Measurements from ENCODE around the gene DNAH8.

DNA sequence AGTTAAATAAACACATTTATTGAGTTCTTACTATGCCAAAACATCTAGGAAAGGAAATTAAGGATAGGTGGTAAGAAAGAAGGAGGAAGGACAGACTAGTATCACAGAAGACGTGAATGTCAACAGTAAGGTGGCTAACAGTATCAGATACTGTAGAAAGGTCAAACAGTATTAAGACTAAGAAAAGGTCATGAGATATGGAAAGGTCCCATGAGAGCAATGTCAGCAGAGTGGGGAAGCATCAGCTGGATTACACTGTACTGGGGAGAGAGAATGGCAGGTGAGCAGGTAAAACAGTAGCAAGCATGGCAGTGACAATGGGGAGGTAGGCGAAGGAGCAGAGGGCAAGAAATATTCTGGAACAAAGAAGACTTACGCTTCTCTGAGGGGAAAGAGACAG lies 30.2 kb upstream of the DNAH8 start:
- no peak for TF ChIP-seq POLR2A (IDR thresholded peaks at IDR 0.05)
- TF ChIP-seq, protein P1, sequence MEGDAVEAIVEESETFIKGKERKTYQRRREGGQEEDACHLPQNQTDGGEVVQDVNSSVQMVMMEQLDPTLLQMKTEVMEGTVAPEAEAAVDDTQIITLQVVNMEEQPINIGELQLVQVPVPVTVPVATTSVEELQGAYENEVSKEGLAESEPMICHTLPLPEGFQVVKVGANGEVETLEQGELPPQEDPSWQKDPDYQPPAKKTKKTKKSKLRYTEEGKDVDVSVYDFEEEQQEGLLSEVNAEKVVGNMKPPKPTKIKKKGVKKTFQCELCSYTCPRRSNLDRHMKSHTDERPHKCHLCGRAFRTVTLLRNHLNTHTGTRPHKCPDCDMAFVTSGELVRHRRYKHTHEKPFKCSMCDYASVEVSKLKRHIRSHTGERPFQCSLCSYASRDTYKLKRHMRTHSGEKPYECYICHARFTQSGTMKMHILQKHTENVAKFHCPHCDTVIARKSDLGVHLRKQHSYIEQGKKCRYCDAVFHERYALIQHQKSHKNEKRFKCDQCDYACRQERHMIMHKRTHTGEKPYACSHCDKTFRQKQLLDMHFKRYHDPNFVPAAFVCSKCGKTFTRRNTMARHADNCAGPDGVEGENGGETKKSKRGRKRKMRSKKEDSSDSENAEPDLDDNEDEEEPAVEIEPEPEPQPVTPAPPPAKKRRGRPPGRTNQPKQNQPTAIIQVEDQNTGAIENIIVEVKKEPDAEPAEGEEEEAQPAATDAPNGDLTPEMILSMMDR (IDR thresholded peaks at IDR 0.05) = no peak
